ENCODE measurements around the gene PCNT. TPM values are rescaled to one million over a fixed set of nuclear protein-coding genes. Genes with fewer than 3 reads are reported as not detected.

The PCNT gene
- polyA plus RNA-seq, 3 donors, result 5.7 to 15.6 (median 11.2) TPM

DNA sequence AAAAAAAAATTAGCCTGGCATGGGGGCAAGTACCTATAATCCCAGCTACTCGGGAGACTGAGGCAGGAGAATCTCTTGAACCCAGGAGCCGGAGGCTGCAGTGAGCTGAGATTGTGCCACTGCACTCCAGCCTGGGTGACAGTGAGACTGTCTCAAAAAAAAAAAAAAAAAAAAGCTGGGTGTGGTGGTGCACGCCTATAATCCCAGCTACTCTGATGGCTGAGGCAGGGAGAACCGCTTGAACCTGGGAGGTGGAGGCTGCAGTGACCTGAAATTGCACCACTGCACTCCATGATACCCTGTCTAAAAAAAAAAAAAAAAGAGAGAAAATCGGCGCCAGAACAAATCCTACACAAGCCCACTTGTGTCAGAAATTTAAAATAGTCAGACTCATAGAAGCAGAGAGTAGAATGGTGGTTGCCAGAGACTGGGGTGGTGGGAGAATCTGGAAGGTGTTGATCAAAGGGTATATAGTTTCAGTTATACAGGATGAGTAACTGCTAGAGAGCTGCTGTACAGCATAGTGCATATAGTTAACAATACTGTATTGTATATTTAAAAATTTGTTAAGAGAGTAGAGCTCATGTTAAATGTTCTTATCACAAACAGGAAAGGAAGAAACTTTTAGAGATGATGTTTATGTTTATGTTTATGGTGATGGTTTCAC lies 144.3 kb downstream of the PCNT start:
- no peak overlapping the region for H3K27ac ChIP-seq (ENCODE audit: low read depth, low read length)
- 80 to 93% (median 84%) methylated on average over 6 of the region's 6 CpGs for WGBS, 3 donors

- H3K27ac ChIP-seq (ENCODE audit: low read depth, low read length), result no peak overlapping the region
Observed at GRCh38 chr21:46469275-46469674, 145.3 kb downstream of the PCNT start.

GRCh38 chr21:46471514-46471913 lies 147.6 kb downstream of the PCNT start:
- WGBS, 3 donors, result 63 to 84% (median 76%) methylated on average over 1 of the region's 1 CpG
- no peak overlapping the region for H3K27ac ChIP-seq (ENCODE audit: low read depth, low read length)

More at GRCh38 chr21:46469275-46469674, 145.3 kb downstream of the PCNT start:
- 88 to 95% (median 90%) methylated on average over 3 of the region's 3 CpGs for WGBS, 3 donors

DNA sequence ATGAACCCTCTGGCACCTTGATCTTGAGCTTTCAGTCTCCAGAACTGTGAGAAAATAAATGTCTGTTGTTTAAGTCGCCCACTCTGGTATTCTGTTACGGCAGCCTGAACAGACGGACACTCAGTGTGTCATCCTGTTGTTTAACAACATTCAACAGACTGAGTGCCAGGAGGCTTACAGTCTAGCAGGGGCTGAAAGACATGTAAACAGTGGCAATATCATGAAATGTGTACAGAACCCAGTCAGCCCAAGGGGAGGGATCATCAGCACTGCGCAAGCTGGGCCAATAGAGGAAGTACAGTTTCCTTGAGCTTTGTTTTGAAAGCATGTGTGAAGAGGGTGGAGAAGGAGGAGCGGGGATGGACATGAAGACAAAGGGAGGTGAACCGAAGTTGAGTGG lies 148.3 kb downstream of the PCNT start:
- no peak overlapping the region for H3K27ac ChIP-seq (ENCODE audit: low read depth, low read length)
- 56 to 92% (median 63%) methylated on average over 6 of the region's 6 CpGs for WGBS, 3 donors

GRCh38 chr21:46474382-46474781 lies 150.4 kb downstream of the PCNT start:
- 87 to 97% (median 96%) methylated on average over 2 of the region's 2 CpGs for WGBS, 3 donors
- no peak overlapping the region for H3K27ac ChIP-seq (ENCODE audit: low read depth, low read length)

DNA sequence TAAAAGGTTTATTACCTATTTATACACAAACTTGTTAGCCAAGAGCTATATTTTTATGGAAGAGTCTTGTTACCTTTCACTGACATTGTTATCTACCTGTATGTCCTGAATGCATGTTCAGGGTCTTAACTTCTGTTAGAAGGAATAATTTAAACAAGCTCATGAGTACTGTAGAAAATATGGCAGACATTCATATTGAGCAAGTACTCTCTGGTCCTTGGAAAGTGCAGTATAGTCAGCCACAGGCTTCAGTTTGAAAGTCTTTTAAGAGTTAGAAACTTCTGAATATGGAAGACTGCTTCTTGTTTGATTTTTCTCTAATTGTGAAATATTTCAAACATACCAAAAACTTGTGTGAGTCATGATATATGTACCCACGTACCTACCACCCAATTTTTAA lies 151.3 kb downstream of the PCNT start:
- H3K27ac ChIP-seq (ENCODE audit: low read depth, low read length), result no peak overlapping the region
- 85 to 92% (median 89%) methylated on average over 1 of the region's 1 CpG for WGBS, 3 donors

DNA sequence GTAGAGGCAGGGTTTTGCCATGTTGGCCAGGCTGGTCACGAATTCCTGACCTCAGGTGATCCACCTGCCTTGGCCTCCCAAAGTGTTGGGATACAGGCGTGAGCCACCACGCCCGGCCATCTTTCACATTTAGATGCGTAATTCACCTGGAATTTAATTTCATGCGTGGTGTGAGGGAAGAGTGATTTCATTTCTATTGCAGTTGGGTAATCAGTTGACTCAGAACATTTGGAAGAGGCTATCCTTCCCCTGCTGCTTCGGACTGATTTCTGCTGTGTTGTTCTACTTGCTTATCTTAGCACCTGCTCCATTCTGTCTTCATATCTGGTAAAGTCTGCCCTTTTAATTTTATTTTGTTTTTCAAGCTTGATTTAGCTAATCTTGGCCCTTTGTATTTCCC lies 153.8 kb downstream of the PCNT start:
- 80 to 87% (median 83%) methylated on average over 7 of the region's 7 CpGs for WGBS, 3 donors
- H3K27ac ChIP-seq (ENCODE audit: low read depth, low read length), result no peak overlapping the region

DNA sequence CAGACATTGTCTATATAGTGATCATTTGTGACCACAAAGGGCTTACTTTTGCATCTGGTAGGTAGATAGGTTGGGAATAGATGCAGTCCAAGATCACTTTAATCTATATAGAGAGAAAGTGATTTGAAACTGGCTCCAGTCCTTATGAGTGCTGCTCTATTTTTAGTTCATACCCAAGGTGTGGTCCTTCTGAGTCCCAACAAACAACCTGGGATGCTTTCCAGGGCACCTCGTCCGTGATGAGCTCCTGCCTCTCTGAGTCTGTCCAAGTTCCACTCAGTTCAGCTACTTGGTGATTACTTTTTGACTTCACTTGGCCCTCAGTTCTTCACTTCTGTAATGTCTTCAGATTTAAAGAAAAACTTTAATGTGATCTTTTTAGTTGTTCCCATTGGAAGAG lies 155.0 kb downstream of the PCNT start:
- no peak overlapping the region for H3K27ac ChIP-seq (ENCODE audit: low read depth, low read length)
- WGBS, 3 donors, result 36 to 56% (median 51%) methylated on average over 2 of the region's 2 CpGs

GRCh38 chr21:46480466-46480865 lies 156.5 kb downstream of the PCNT start:
- H3K27ac ChIP-seq (ENCODE audit: low read depth, low read length), result no peak overlapping the region
- 41 to 95% (median 93%) methylated on average over 5 of the region's 5 CpGs for WGBS, 3 donors

GRCh38 chr21:46482225-46482845 lies 158.4 kb downstream of the PCNT start:
- H3K27ac ChIP-seq (ENCODE audit: low read depth, low read length), result no peak overlapping the region
- WGBS, 3 donors, result 89 to 93% (median 93%) methylated on average over 6 of the region's 6 CpGs

- no peak overlapping the region for H3K27ac ChIP-seq (ENCODE audit: low read depth, low read length)
- WGBS, 3 donors, result 83 to 87% (median 85%) methylated on average over 2 of the region's 2 CpGs
Observed at GRCh38 chr21:46482846-46483231, 158.9 kb downstream of the PCNT start.

DNA sequence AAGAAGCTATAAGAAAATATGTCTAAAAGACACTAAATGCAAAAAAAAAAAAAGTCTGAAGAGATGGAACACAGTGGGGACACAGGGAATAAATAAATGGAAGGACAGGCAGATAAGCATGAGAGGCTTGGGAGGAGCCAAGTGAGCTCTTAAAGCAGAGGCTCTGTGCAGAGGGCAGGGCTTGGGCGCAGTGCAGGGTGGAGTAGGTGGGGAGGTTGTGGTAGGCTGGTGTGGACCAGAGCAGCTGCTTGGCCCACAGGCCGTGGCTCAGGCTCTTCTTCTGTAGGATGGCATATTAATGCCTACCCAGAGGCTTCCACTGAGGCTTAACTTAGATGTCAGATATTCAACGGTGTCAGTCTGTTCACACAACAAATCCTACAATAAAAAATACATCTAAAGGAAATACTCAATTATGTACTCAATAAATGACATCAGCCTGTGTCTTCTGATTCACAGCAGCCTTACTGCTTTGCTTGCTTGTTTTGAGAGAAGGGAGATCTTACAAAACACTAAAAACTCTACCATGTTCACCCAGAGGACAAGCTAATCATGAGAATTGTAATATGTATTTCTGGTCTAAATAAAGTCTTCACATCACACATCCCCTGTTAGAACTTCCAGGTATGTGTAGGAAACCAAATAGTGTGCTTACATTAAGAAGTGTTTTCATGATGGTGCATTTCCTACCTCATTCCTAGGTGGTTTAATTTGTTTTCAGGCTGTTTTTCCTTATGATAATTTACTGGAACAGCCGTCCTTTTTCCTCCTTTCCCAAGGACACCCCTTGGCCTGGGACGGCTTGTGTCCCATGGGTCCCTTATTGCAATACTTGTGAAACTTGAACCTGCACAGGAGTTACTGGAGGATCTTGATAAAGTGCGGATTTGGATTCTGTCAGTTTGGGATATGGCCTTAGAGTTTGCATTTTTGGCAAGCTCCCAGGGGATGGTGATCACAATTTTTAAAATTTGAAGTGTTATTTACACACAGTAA lies 159.6 kb downstream of the PCNT start:
- no peak overlapping the region for H3K27ac ChIP-seq (ENCODE audit: low read depth, low read length)
- 50 to 80% (median 62%) methylated on average over 6 of the region's 6 CpGs for WGBS, 3 donors

GRCh38 chr21:46486481-46487126 lies 162.6 kb downstream of the PCNT start:
- H3K27ac ChIP-seq (ENCODE audit: low read depth, low read length), result no peak overlapping the region
- 51 to 75% (median 58%) methylated on average over 4 of the region's 4 CpGs for WGBS, 3 donors

DNA sequence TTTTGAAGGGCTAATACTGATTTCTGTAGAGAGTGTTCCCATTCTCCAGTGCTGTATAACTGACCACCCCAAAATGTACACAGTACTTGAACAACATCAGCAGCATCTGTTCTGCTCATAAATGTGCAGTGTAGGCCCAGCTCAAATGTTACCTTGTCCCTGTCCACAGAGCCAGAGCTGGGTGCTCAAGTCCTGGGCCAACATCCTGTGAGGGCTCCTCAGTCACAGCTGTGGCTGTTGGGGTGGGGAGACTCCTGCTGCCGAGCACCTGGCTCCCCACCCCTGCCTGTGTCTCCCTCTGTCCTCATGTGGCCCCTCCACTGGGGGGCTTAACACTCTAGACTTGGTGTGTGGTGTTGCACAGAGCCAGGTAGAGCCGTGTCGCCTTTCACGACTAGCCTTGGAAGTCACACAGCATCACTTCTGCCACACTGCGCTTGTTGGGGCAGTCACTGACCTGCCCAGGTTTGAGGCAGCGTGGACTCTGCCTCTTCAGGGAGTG lies 165.3 kb downstream of the PCNT start:
- WGBS, 3 donors, result 85 to 94% (median 88%) methylated on average over 6 of the region's 6 CpGs
- no peak overlapping the region for H3K27ac ChIP-seq (ENCODE audit: low read depth, low read length)

GRCh38 chr21:46489800-46490199 lies 165.8 kb downstream of the PCNT start:
- 89 to 96% (median 90%) methylated on average over 10 of the region's 10 CpGs for whole genome bisulfite sequencing, 3 donors
- no peak overlapping the region for H3K27ac ChIP-seq (ENCODE audit: low read depth, low read length)

DNA sequence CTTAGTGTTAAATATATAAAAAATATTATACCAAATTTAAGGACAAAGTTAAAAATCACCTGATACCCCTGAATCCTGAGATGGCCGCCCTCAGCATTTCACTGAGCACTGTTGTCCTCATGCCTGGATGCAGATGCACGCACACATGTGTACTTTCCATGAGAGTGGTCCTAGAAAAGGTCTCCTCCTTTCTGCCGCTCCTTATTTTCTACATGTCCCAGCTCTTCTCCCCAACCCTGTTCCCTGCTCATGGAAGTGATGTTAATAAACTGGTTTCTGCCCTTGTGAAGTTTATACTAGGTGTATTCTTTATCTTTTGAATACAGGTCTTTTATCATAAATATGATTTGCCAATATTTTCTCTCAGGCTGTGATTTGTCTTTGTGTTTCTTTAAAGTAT lies 167.6 kb downstream of the PCNT start:
- 95 to 100% (median 96%) methylated on average over 3 of the region's 3 CpGs for WGBS, 3 donors

GRCh38 chr21:46492851-46493250 lies 168.9 kb downstream of the PCNT start:
- H3K27ac ChIP-seq (ENCODE audit: low read depth, low read length), result no peak overlapping the region
- WGBS, 3 donors, result 86 to 99% (median 86%) methylated on average over 5 of the region's 5 CpGs

More for the DNA sequence above, 167.6 kb downstream of the PCNT start:
- no peak overlapping the region for H3K27ac ChIP-seq (ENCODE audit: low read depth, low read length)

DNA sequence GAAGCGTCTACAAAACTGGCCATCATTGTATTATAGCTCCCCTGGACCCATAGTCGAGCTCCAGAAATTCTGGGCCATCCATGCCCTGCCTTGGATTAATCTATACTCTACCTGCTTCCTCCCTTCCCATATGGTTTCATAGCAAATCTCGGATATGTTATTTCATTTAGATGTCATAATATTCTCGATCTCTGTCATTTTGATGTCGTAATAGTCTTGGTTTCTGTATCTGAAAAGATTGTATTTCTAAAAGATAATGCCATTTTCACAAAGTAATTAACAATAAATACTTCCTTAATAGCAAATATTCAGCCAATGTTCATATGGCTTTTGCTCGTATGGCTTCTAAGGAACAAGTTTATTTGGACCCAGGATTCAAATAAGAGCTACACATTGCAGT lies 169.9 kb downstream of the PCNT start:
- WGBS, 3 donors, result 86 to 98% (median 87%) methylated on average over 6 of the region's 6 CpGs
- H3K27ac ChIP-seq (ENCODE audit: low read depth, low read length), result no peak overlapping the region
